GM12878 (cell line): ENCODE measurements around the gene CCDC201. TPM values are rescaled to one million over a fixed set of nuclear protein-coding genes. Genes with fewer than 3 reads are reported as not detected.

Experiments used
- ATAC-seq: fragments of 200-7000 bp; cut with Tn5 transposase; 3 replicates; pipeline ENCODE4 v1.9.1; 2020; ENCODE audit warnings: mild to moderate bottlenecking, moderate library complexity
- BruUV-seq: library from RNA; stranded (reverse); fragments of 400-500 nt; replicated peaks from 2 replicates; lab custom pipeline; 2021; lab: Mats Ljungman, UMichigan
- CTCF ChIA-PET: fragments of 300-600 bp; sonication (Branson Sonifier 250); formaldehyde crosslinking; extraction: SDS; loops from one replicate; lab custom pipeline; 2021; ENCODE audit warnings: inconsistent platforms; lab: Yijun Ruan, JAX
- POLR2A ChIA-PET: fragments of 350-600 bp; formaldehyde crosslinking; extraction: SDS; loops from one replicate; lab custom pipeline; 2021; ENCODE audit warnings: inconsistent platforms; lab: Charles Lee
- RAD21 ChIA-PET: fragments of 300-600 bp; sonication (Branson Sonifier 250); formaldehyde crosslinking; loops from one replicate; lab custom pipeline; 2023; ENCODE audit warnings: antibody characterized with exemption; ENCODE audit not compliant: unreplicated experiment; lab: Charles Lee
- SMC1A ChIA-PET: fragments of 300-600 bp; sonication (Branson Sonifier 250); formaldehyde crosslinking; loops from one replicate; lab custom pipeline; 2023; ENCODE audit not compliant: unreplicated experiment, uncharacterized antibody; lab: Charles Lee
- DNase-seq: peaks from one replicate; pipeline ENCODE4 v3.0.0-alpha.2; 2011; ENCODE audit warnings: low read depth, low spot score
- FAIRE-seq: peaks from 3 replicates; lab custom pipeline; 2011; peaks lifted over from hg19 to GRCh38; lab: Jason Lieb, UNC
- H2AFZ ChIP-seq: 2 replicates; pipeline ENCODE4 v1.6.0; 2011; ENCODE audit warnings: low read depth, low read length, control low read depth; ENCODE audit not compliant: control insufficient read depth
- H3K27ac ChIP-seq: 2 replicates; pipeline ENCODE4 v1.5.1; 2011; ENCODE audit warnings: control low read depth; ENCODE audit not compliant: control insufficient read depth, insufficient read depth
- H3K27me3 ChIP-seq, 2 experiments: replicated peaks in 1 of 2; 2 replicates each; pipeline versions ENCODE4 v1.6.0 to v1.6.1; 2011; ENCODE audit warnings: low read length in 1 of 2; ENCODE audit not compliant: control insufficient read depth in 2 of 2, insufficient read depth in 2 of 2
- H3K36me3 ChIP-seq, 2 experiments: 2 replicates each; pipeline ENCODE4 v1.5.1; 2011; ENCODE audit warnings: low read length in 1 of 2; ENCODE audit not compliant: control insufficient read depth in 2 of 2, insufficient read depth in 2 of 2
- H3K4me1 ChIP-seq: 2 replicates; pipeline ENCODE4 v1.6.1; 2011; ENCODE audit warnings: mild to moderate bottlenecking, low read length, moderate library complexity, mixed read lengths; ENCODE audit not compliant: control insufficient read depth, insufficient read depth
- H3K4me2 ChIP-seq: 2 replicates; pipeline ENCODE4 v1.6.0; 2011; ENCODE audit warnings: control low read depth; ENCODE audit not compliant: control insufficient read depth, insufficient read depth
- H3K4me3 ChIP-seq: fragments of 200-600 bp; sonication (generic); 2 replicates; pipeline ENCODE4 v1.5.1; 2016
- H3K79me2 ChIP-seq: 2 replicates; pipeline ENCODE4 v1.6.0; 2011; ENCODE audit warnings: low read length; ENCODE audit not compliant: control insufficient read depth, insufficient read depth
- H3K9ac ChIP-seq: 2 replicates; pipeline ENCODE4 v1.8.0; 2011; ENCODE audit warnings: low read length, control low read depth, mixed read lengths; ENCODE audit not compliant: control insufficient read depth, insufficient read depth
- H3K9me3 ChIP-seq: replicated peaks from 3 replicates; pipeline ENCODE4 v1.5.1; 2011; ENCODE audit warnings: mild to moderate bottlenecking, low read length; ENCODE audit not compliant: control insufficient read depth, insufficient read depth
- H4K20me1 ChIP-seq: 2 replicates; pipeline ENCODE4 v1.6.0; 2011; ENCODE audit not compliant: control insufficient read depth, insufficient read depth
- HSF1 ChIP-seq: fragments of 150-350 bp; IDR thresholded peaks from 2 replicates; pipeline ENCODE4 v1.6.1; 2014; ENCODE audit warnings: mild to moderate bottlenecking, low read depth, low read length
- REST ChIP-seq: IDR thresholded peaks from 2 replicates; pipeline ENCODE4 v1.6.1; 2012; ENCODE audit warnings: mild to moderate bottlenecking, low read depth, low read length
- SREBF1 ChIP-seq: IDR thresholded peaks from 2 replicates; pipeline ENCODE4 v1.6.1; 2012; ENCODE audit warnings: mild to moderate bottlenecking, low read length
- SUZ12 ChIP-seq: fragments of 200-600 bp; sonication (generic); IDR thresholded peaks from one replicate; pipeline ENCODE4 v1.6.1; 2018; ENCODE audit warnings: antibody characterized with exemption, mild to moderate bottlenecking; ENCODE audit not compliant: unreplicated experiment
- WGBS: methylation state at CpG from one replicate; pipeline ENCODE4 v1.1.6; 2016; ENCODE audit warnings: low lambda C conversion rate; ENCODE audit not compliant: insufficient replicate concordance, insufficient coverage; ENCODE audit errors: missing lambda C conversion rate; 5-methylcytosine and 5-hydroxymethylcytosine counted together
- in situ Hi-C: fragments of 300-500 bp; cut with MboI; formaldehyde crosslinking; loops from 9 replicates; pipeline ENCODE4 v1.14.3; 2018; ENCODE audit warnings: mixed read lengths
- intact Hi-C: fragments of 100-400 bp; cut with micrococcal nuclease; formaldehyde crosslinking; loops from one replicate; pipeline ENCODE4 v1.14.2; 2022; ENCODE audit not compliant: unreplicated experiment
- polyA plus RNA-seq, 11 experiments: library from polyadenylated mRNA; depleted of rRNA in 4 of 11; unstranded in 6 of 11; stranded (reverse) in 5 of 11; fragments of >200 nt; fragmentation: Nextera tagmentation in 4 of 11; fragmentation: Illumina TruSeq in 1 of 11; extraction: Ambion mirVana in 4 of 11; extraction: Trizol in 1 of 11; gene quantifications; 1 replicate in 1 of 11; 2 replicates in 10 of 11; pipeline versions ENCODE4 v1.2.1 to v1.2.3, GENCODE V29; 2011 to 2016; ENCODE audit warnings: inconsistent platforms in 2 of 11, missing spikeins in 2 of 11, low read depth in 1 of 11
- total RNA-seq, 4 experiments: library from RNA; depleted of rRNA in 3 of 4; stranded (reverse); fragments of >200 nt in 3 of 4; fragmentation: Illumina TruSeq in 1 of 4; extraction: Trizol in 1 of 4; gene quantifications; 2 replicates each; pipeline versions ENCODE4 v1.2.1 to v1.2.3, GENCODE V29; 2013 to 2021

CCDC201 gene
- total and polyA plus RNA-seq, 10 of the 15 experiments (the other 5 are each of a cell fraction or from before 2014, with no cell fraction given) = 0.10 TPM; not detected in 9

- intact Hi-C loops (loop anchor here (5.0 to 10.0 kb wide), 5 partner anchors 137 to 1335 kb away; no protein-coding TSS in a partner anchor), in situ Hi-C loops (loop anchor here (5.0 kb wide), 3 partner anchors 432 to 1262 kb away; no protein-coding TSS in a partner anchor)
- Histone ChIP-seq H3K27me3 (peaks cover 2 to 3% of the 10 kb centered on the region in 2 experiments; a peak in 3 of 4 replicates), H2AFZ (no peak overlapping the region), H3K27ac (no peak overlapping the region), H3K79me2 (no peaks in the 10 kb centered on the region), H3K9me3 (no peaks in the 10 kb centered on the region), H3K4me2 (no peak overlapping the region), H3K9ac (no peak overlapping the region), H3K36me3 (no peaks in the 10 kb centered on the region), H4K20me1 (peaks cover 2% of the 10 kb centered on the region; the same call in 1 of the 2 replicates), H3K4me1 (no peaks in the 10 kb centered on the region), H3K4me3 (no peak overlapping the region)
- SMC1A ChIA-PET = interaction anchor here (0.6 to 4.9 kb wide), 5 partner anchors 193 to 437 kb away, joined by 3 to 48 read pairs (median 5); no protein-coding TSS in a partner anchor
- TF ChIP-seq HSF1 (no peak), SREBF1 (no peak), REST (no peak), SUZ12 (peak; percentile 8)
- DNase-seq (no peak), ATAC-seq (no peak), FAIRE-seq (no peak)
- RAD21 ChIA-PET = interaction anchor here (1.1 to 4.5 kb wide), 3 partner anchors 219 to 430 kb away, joined by 3 to 41 read pairs (median 17); no protein-coding TSS in a partner anchor
- CTCF ChIA-PET = interaction anchor here (1.0 to 9.6 kb wide), 7 partner anchors 30 to 1168 kb away, joined by 3 to 91 read pairs (median 16); no protein-coding TSS in a partner anchor
- POLR2A ChIA-PET = no interaction called here
- no TSS peak for BruUV-seq
- WGBS = 22% methylated on average over 19 of the region's 19 CpGs
Observed at GRCh38 chr7:45919993-45920459, 47.1 kb upstream of the CCDC201 start.
